22Rv1 (cell line): Measurements from ENCODE around the gene BICRAL.

Source experiments
- H3K27ac ChIP-seq: fragments of 450-650 bp; 2 replicates; pipeline ENCODE4 v1.5.1; 2017
- CTCF ChIP-seq: fragments of 450-650 bp; IDR thresholded peaks from 2 replicates; pipeline ENCODE4 v1.5.1; 2017; ENCODE audit warnings: mild to moderate bottlenecking
- ZFX ChIP-seq: fragments of 450-650 bp; IDR thresholded peaks from 2 replicates; pipeline ENCODE4 v1.6.1; 2017; ENCODE audit warnings: antibody characterized with exemption, borderline replicate concordance

BICRAL gene

GRCh38 chr6:42911171-42912021 is 129.5 kb downstream of the BICRAL start:
- no peak overlapping the region for H3K27ac ChIP-seq
- 0 out of 2 replicates have a peak, but pooled peaks have one; percentile 11 for TF ChIP-seq CTCF
- TF ChIP-seq ZFX = no peak

- TF ChIP-seq CTCF = no peak
- no peak overlapping the region for H3K27ac ChIP-seq
Observed at GRCh38 chr6:42914546-42914945, 132.7 kb downstream of the BICRAL start.

- H3K27ac ChIP-seq = no peak within 1 kb of the TSS
- no peak for TF ChIP-seq CTCF
- no peak for TF ChIP-seq ZFX
Observed at GRCh38 chr6:42915732-42916131, 133.9 kb downstream of the BICRAL start, which contains the start of gene PTCRA. PTCRA (plus strand) TSS chr6:42916053; CDS start chr6:42916070, 17 bp downstream.

- TF ChIP-seq CTCF (no peak), ZFX (no peak)
- H3K27ac ChIP-seq = no peak overlapping the region
Observed at GRCh38 chr6:42916288-42916687, 134.4 kb downstream of the BICRAL start.
